GM12878 (cell line): ENCODE data around the gene SFI1. TPM values are rescaled to one million over a fixed set of nuclear protein-coding genes. Genes with fewer than 3 reads are reported as not detected.

Experiments
- ATF7 ChIP-seq: fragments of 450-650 bp; IDR thresholded peaks from 2 replicates; pipeline ENCODE4 v1.6.1; 2016; ENCODE audit warnings: low read depth, mild to moderate bottlenecking
- KAT2A ChIP-seq: conservative IDR thresholded peaks from 2 replicates; pipeline ENCODE4 v1.6.1; 2011; ENCODE audit warnings: low read depth, low read length; ENCODE audit not compliant: control insufficient read depth
- MEF2B ChIP-seq: fragments of 450-650 bp; IDR thresholded peaks from 2 replicates; pipeline ENCODE4 v1.6.1; 2018; ENCODE audit warnings: mild to moderate bottlenecking, moderate library complexity; ENCODE audit not compliant: partially characterized antibody, poor library complexity, severe bottlenecking
- MXI1 ChIP-seq: fragments of 150-350 bp; IDR thresholded peaks from 2 replicates; pipeline ENCODE4 v1.6.1; 2011; ENCODE audit warnings: low read depth, mild to moderate bottlenecking, inconsistent platforms, low read length, improper control_type of control experiment
- PBX3 ChIP-seq: IDR thresholded peaks from 2 replicates; pipeline ENCODE4 v1.6.1; 2011; ENCODE audit warnings: mild to moderate bottlenecking, low read depth, low read length, moderate library complexity; ENCODE audit not compliant: insufficient replicate concordance
- RAD51 ChIP-seq: fragments of 450-650 bp; IDR thresholded peaks from 2 replicates; pipeline ENCODE4 v1.6.1; 2016; ENCODE audit warnings: moderate library complexity, mild to moderate bottlenecking, inconsistent platforms
- TARDBP ChIP-seq: IDR thresholded peaks from 2 replicates; pipeline ENCODE4 v1.6.1; 2016; ENCODE audit warnings: borderline replicate concordance
- ZBTB33 ChIP-seq: fragments of 450-650 bp; IDR thresholded peaks from 2 replicates; pipeline ENCODE4 v1.6.1; 2017; ENCODE audit warnings: mild to moderate bottlenecking
- ZNF207 ChIP-seq: fragments of 450-650 bp; IDR thresholded peaks from 2 replicates; pipeline ENCODE4 v1.6.1; 2014; ENCODE audit warnings: antibody characterized with exemption, mild to moderate bottlenecking, borderline replicate concordance
- ZNF24 ChIP-seq: fragments of 450-650 bp; IDR thresholded peaks from 2 replicates; pipeline ENCODE4 v1.6.1; 2017; ENCODE audit warnings: antibody characterized with exemption, mild to moderate bottlenecking
- polyA plus RNA-seq, 11 experiments: library from polyadenylated mRNA; depleted of rRNA in 4 of 11; unstranded in 6 of 11; stranded (reverse) in 5 of 11; fragments of >200 nt; fragmentation: Nextera tagmentation in 4 of 11; fragmentation: Illumina TruSeq in 1 of 11; extraction: Ambion mirVana in 4 of 11; extraction: Trizol in 1 of 11; gene quantifications; 1 replicate in 1 of 11; 2 replicates in 10 of 11; pipeline versions ENCODE4 v1.2.1 to v1.2.3, GENCODE V29; 2011 to 2016; ENCODE audit warnings: inconsistent platforms in 2 of 11, missing spikeins in 2 of 11, low read depth in 1 of 11
- total RNA-seq, 4 experiments: library from RNA; depleted of rRNA in 3 of 4; stranded (reverse); fragments of >200 nt in 3 of 4; fragmentation: Illumina TruSeq in 1 of 4; extraction: Trizol in 1 of 4; gene quantifications; 2 replicates each; pipeline versions ENCODE4 v1.2.1 to v1.2.3, GENCODE V29; 2013 to 2021
- TF ChIP-seq, protein P1 (sequence below): fragments of 450-650 bp; IDR thresholded peaks from 2 replicates; pipeline ENCODE4 v1.6.1; 2017; ENCODE audit warnings: antibody characterized with exemption, mild to moderate bottlenecking, moderate library complexity
- TF ChIP-seq, protein P2 (sequence below): IDR thresholded peaks from 2 replicates; pipeline ENCODE4 v1.6.1; 2012; ENCODE audit warnings: mild to moderate bottlenecking, low read depth, low read length
- TF ChIP-seq, protein P3 (sequence below): fragments of 150-350 bp; IDR thresholded peaks from 2 replicates; pipeline ENCODE4 v1.6.1; 2014; ENCODE audit warnings: mild to moderate bottlenecking, low read depth, low read length
- TF ChIP-seq, protein P4 (sequence below): IDR thresholded peaks from 2 replicates; pipeline ENCODE4 v1.6.1; 2011; ENCODE audit warnings: borderline replicate concordance, low read depth, mild to moderate bottlenecking, moderate library complexity, low read length; ENCODE audit not compliant: insufficient read depth, poor library complexity, severe bottlenecking

The SFI1 gene
- total and polyA plus RNA-seq, 10 of the 15 experiments (the other 5 are each of a cell fraction or from before 2014, with no cell fraction given), result 6.3 to 70.1 (median 30.4) TPM

DNA sequence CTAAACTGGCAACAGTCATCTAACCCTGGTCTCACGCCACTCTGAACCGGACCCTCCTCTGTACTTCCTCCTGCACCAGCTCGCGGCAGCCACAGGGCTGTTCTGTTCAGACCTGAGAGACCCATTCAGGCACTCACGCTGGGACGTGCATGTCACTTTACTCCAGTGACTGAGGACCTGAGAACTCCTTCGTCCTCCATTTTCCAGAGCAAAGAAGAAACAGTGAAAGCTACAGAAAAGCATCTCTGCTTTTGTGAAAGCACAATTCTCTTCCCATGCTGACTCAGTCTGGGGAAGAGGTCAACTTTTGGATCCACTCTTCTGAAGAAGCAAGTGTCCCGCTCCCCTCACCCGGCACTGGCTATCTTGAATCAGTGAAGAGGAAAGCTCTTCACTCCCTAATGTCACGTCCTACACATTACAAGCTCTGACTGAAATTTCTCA is 141.1 kb downstream of the SFI1 start (continued):
- TF ChIP-seq PBX3, result peak; percentile 5
- TF ChIP-seq, protein P1, sequence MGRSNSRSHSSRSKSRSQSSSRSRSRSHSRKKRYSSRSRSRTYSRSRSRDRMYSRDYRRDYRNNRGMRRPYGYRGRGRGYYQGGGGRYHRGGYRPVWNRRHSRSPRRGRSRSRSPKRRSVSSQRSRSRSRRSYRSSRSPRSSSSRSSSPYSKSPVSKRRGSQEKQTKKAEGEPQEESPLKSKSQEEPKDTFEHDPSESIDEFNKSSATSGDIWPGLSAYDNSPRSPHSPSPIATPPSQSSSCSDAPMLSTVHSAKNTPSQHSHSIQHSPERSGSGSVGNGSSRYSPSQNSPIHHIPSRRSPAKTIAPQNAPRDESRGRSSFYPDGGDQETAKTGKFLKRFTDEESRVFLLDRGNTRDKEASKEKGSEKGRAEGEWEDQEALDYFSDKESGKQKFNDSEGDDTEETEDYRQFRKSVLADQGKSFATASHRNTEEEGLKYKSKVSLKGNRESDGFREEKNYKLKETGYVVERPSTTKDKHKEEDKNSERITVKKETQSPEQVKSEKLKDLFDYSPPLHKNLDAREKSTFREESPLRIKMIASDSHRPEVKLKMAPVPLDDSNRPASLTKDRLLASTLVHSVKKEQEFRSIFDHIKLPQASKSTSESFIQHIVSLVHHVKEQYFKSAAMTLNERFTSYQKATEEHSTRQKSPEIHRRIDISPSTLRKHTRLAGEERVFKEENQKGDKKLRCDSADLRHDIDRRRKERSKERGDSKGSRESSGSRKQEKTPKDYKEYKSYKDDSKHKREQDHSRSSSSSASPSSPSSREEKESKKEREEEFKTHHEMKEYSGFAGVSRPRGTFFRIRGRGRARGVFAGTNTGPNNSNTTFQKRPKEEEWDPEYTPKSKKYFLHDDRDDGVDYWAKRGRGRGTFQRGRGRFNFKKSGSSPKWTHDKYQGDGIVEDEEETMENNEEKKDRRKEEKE, result no peak
- no peak for TF ChIP-seq KAT2A
- TF ChIP-seq MXI1, result peak; percentile 61
- no peak for TF ChIP-seq ZBTB33
- no peak for TF ChIP-seq RAD51
- no peak for TF ChIP-seq TARDBP
- TF ChIP-seq, protein P2, sequence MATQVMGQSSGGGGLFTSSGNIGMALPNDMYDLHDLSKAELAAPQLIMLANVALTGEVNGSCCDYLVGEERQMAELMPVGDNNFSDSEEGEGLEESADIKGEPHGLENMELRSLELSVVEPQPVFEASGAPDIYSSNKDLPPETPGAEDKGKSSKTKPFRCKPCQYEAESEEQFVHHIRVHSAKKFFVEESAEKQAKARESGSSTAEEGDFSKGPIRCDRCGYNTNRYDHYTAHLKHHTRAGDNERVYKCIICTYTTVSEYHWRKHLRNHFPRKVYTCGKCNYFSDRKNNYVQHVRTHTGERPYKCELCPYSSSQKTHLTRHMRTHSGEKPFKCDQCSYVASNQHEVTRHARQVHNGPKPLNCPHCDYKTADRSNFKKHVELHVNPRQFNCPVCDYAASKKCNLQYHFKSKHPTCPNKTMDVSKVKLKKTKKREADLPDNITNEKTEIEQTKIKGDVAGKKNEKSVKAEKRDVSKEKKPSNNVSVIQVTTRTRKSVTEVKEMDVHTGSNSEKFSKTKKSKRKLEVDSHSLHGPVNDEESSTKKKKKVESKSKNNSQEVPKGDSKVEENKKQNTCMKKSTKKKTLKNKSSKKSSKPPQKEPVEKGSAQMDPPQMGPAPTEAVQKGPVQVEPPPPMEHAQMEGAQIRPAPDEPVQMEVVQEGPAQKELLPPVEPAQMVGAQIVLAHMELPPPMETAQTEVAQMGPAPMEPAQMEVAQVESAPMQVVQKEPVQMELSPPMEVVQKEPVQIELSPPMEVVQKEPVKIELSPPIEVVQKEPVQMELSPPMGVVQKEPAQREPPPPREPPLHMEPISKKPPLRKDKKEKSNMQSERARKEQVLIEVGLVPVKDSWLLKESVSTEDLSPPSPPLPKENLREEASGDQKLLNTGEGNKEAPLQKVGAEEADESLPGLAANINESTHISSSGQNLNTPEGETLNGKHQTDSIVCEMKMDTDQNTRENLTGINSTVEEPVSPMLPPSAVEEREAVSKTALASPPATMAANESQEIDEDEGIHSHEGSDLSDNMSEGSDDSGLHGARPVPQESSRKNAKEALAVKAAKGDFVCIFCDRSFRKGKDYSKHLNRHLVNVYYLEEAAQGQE, result no peak
- TF ChIP-seq, protein P3, sequence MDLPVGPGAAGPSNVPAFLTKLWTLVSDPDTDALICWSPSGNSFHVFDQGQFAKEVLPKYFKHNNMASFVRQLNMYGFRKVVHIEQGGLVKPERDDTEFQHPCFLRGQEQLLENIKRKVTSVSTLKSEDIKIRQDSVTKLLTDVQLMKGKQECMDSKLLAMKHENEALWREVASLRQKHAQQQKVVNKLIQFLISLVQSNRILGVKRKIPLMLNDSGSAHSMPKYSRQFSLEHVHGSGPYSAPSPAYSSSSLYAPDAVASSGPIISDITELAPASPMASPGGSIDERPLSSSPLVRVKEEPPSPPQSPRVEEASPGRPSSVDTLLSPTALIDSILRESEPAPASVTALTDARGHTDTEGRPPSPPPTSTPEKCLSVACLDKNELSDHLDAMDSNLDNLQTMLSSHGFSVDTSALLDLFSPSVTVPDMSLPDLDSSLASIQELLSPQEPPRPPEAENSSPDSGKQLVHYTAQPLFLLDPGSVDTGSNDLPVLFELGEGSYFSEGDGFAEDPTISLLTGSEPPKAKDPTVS, result no peak
- TF ChIP-seq MEF2B, result peak; percentile 15
- no peak for TF ChIP-seq ZNF24
- TF ChIP-seq ATF7, result no peak
- TF ChIP-seq, protein P4, sequence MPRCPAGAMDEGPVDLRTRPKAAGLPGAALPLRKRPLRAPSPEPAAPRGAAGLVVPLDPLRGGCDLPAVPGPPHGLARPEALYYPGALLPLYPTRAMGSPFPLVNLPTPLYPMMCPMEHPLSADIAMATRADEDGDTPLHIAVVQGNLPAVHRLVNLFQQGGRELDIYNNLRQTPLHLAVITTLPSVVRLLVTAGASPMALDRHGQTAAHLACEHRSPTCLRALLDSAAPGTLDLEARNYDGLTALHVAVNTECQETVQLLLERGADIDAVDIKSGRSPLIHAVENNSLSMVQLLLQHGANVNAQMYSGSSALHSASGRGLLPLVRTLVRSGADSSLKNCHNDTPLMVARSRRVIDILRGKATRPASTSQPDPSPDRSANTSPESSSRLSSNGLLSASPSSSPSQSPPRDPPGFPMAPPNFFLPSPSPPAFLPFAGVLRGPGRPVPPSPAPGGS, result no peak
- no peak for TF ChIP-seq ZNF207
